Measurements from ENCODE around the gene KATNB1. TPM values are rescaled to one million over a fixed set of nuclear protein-coding genes. Genes with fewer than 3 reads are reported as not detected.
A peak's percentile ranks its signal among the peaks of the same experiment; 100 is the strongest.

The KATNB1 gene
- total and polyA plus RNA-seq, 2 of the 8 experiments (the other 6 are each of a cell fraction or from before 2014, with no cell fraction given), result 50.2 to 60.4 TPM

- Histone ChIP-seq H3K4ac (replicated peaks; ENCODE audit: insufficient read length, low read depth, low read length) (peak within 1 kb of the TSS; percentile 62), H3K4me1 (replicated peaks in 1 of 4; ENCODE audit: control insufficient read depth in 3 of 4, insufficient read depth in 4 of 4, low read length in 3 of 4) (peaks cover 0 to 38% (median 28%) of the 10 kb centered on the region in 4 experiments; a peak in 6 of 7 replicates), H4K91ac (replicated peaks; ENCODE audit: insufficient read length, low read length) (peak within 1 kb of the TSS; percentile 94), H2BK20ac (ENCODE audit: low read length) (peak within 1 kb of the TSS; percentile 90), H3K56ac (replicated peaks; ENCODE audit: insufficient read length, low read depth, low read length) (peak within 1 kb of the TSS; percentile 62), H3K23me2 (ENCODE audit: low read depth, low read length) (peaks cover 14% of the 10 kb centered on the region), H4K20me1 (replicated peaks in 1 of 2; ENCODE audit: control insufficient read depth in 1 of 2, insufficient read depth in 2 of 2, low read length in 2 of 2) (peaks cover 0 to 1% of the 10 kb centered on the region in 2 experiments), H3K9me3 (ENCODE audit: insufficient read depth in 2 of 2, low read depth in 1 of 2, low read length in 1 of 2) (no peaks in the 10 kb centered on the region), H3K27me3 (replicated peaks in 1 of 4; ENCODE audit: control insufficient read depth in 3 of 4, extremely low read depth in 1 of 4, insufficient read depth in 3 of 4, low read length in 3 of 4) (peaks cover 0 to 33% (median 24%) of the 10 kb centered on the region in 4 experiments; a peak in 6 of 7 replicates), H2BK120ac (replicated peaks; ENCODE audit: low read depth, low read length) (peak within 1 kb of the TSS; percentile 88), H2BK12ac (ENCODE audit: low read depth, low read length) (peak within 1 kb of the TSS; percentile 100), H3K14ac (ENCODE audit: insufficient read length) (no peak within 1 kb of the TSS), H3K79me1 (ENCODE audit: low read depth, low read length) (no peaks in the 10 kb centered on the region; the same call in 1 of the 2 replicates), H3K4me3 (ENCODE audit: extremely low read depth in 1 of 4, insufficient read depth in 2 of 4, low read depth in 3 of 4, low read length in 4 of 4) (peak within 1 kb of the TSS; percentile 51 to 60 (median 59)), H3K18ac (ENCODE audit: extremely low read depth, low read length) (peak within 1 kb of the TSS; percentile 98), H3K36me3 (ENCODE audit: control insufficient read depth in 2 of 4, insufficient read depth in 4 of 4, low read length in 3 of 4) (no peaks in the 10 kb centered on the region), H3K4me2 (ENCODE audit: insufficient read depth in 1 of 2, low read depth in 2 of 2, low read length in 2 of 2) (peak within 1 kb of the TSS; percentile 82 to 84), H4K5ac (ENCODE audit: insufficient read length, low read depth, low read length) (peak within 1 kb of the TSS; percentile 57), H3K9ac (replicated peaks in 1 of 4; ENCODE audit: extremely low read depth in 1 of 4, low read depth in 3 of 4, low read length in 3 of 4) (no peak within 1 kb of the TSS; a peak in 1 of 7 replicates), H3K23ac (ENCODE audit: insufficient read length) (no peak within 1 kb of the TSS), H2BK5ac (ENCODE audit: low read depth, low read length) (peak within 1 kb of the TSS; percentile 88; the same call in 1 of the 2 replicates), H2AK5ac (ENCODE audit: low read depth, low read length) (peak within 1 kb of the TSS; percentile 88; the same call in 1 of the 2 replicates), H2BK15ac (ENCODE audit: low read length) (peak within 1 kb of the TSS; percentile 99), H2AFZ (ENCODE audit: low read length) (peak within 1 kb of the TSS; percentile 82), H3K79me2 (ENCODE audit: control insufficient read depth in 1 of 2, insufficient read depth in 2 of 2, low read length in 2 of 2) (no peaks in the 10 kb centered on the region), H4K8ac (ENCODE audit: extremely low read depth, insufficient read depth, low read length) (peak within 1 kb of the TSS; percentile 79), H3K27ac (ENCODE audit: low read depth, low read length) (no peak within 1 kb of the TSS)
- CTCF ChIA-PET (ENCODE audit: partially characterized antibody), result interaction anchor here (0.5 to 15.2 kb wide), 6 partner anchors 10 to 181 kb away, joined by 3 to 279 read pairs (median 4); no protein-coding TSS in a partner anchor
- POLR2A ChIA-PET (ENCODE audit: partially characterized antibody), result interaction anchor here (1.1 to 1.6 kb wide), 2 partner anchors 25 to 36 kb away, joined by 3 to 4 read pairs; no protein-coding TSS in a partner anchor
- WGBS, 2 experiments (ENCODE audit: extremely low coverage in 1 of 2, insufficient coverage in 1 of 2, insufficient read length in 1 of 2, insufficient replicate concordance in 2 of 2, low coverage in 1 of 2, low lambda C conversion rate in 2 of 2, missing lambda C conversion rate in 1 of 2), result 13% methylated on average over 52 of the region's 78 CpGs; no CpG with 5 or more reads in 1 of the 2 experiments
- DNase-seq (ENCODE audit: low read depth in 1 of 2, low spot score in 2 of 2), result peak in 1 of 2 experiments; percentile 71
- FAIRE-seq, result no peak
- TF ChIP-seq BACH1 (IDR thresholded peaks at IDR 0.05; ENCODE audit: low read length), result peak; percentile 57; the same call in 1 of the 2 replicates
- no peak for TF ChIP-seq CTBP2 (IDR thresholded peaks at IDR 0.05; ENCODE audit: borderline replicate concordance, insufficient read depth, insufficient read length, low read length)
- no peak for TF ChIP-seq EP300 (IDR thresholded peaks at IDR 0.05; ENCODE audit: borderline replicate concordance in 1 of 2, low read depth in 2 of 2, low read length in 2 of 2)
- TF ChIP-seq SP2 (IDR thresholded peaks at IDR 0.05; ENCODE audit: low read length), result no peak
- no peak for TF ChIP-seq SRF (IDR thresholded peaks at IDR 0.05; ENCODE audit: low read depth, low read length)
- TF ChIP-seq USF2 (IDR thresholded peaks at IDR 0.05; ENCODE audit: low read length), result no peak
- TF ChIP-seq EZH2 (IDR thresholded peaks at IDR 0.05; ENCODE audit: low read depth, low read length, severe bottlenecking), result peak; percentile 22
- TF ChIP-seq GABPA (IDR thresholded peaks at IDR 0.05; ENCODE audit: borderline replicate concordance, insufficient read depth, low read length), result peak; percentile 14; the same call in 1 of the 2 replicates
- TF ChIP-seq KDM4A (IDR thresholded peaks at IDR 0.05; ENCODE audit: low read depth, low read length, severe bottlenecking), result peak; percentile 12
Measured at GRCh38 chr16:57802341-57803133, 67.0 kb downstream of the KATNB1 start, which contains the start of gene KIFC3. KIFC3 (minus strand) TSS chr16:57802491; CDS start chr16:57798243, 4,248 bp downstream.

Measured in H1 (cell line).